NCI-H510A treated with DMSO at 0.1 percent for 48 hours (cell line): ENCODE measurements around the gene KCND1.

Source experiments
- DNase-seq: peaks from one replicate; lab custom pipeline; 2025; lab: John Stamatoyannopoulos, UW

KCND1 gene

GRCh38 chrX:48974574-48974973 is 2.9 kb upstream of the KCND1 start:
- DNase-seq = no peak

- DNase-seq = no peak
Measured at GRCh38 chrX:48974033-48974432, 2.4 kb upstream of the KCND1 start.

DNA sequence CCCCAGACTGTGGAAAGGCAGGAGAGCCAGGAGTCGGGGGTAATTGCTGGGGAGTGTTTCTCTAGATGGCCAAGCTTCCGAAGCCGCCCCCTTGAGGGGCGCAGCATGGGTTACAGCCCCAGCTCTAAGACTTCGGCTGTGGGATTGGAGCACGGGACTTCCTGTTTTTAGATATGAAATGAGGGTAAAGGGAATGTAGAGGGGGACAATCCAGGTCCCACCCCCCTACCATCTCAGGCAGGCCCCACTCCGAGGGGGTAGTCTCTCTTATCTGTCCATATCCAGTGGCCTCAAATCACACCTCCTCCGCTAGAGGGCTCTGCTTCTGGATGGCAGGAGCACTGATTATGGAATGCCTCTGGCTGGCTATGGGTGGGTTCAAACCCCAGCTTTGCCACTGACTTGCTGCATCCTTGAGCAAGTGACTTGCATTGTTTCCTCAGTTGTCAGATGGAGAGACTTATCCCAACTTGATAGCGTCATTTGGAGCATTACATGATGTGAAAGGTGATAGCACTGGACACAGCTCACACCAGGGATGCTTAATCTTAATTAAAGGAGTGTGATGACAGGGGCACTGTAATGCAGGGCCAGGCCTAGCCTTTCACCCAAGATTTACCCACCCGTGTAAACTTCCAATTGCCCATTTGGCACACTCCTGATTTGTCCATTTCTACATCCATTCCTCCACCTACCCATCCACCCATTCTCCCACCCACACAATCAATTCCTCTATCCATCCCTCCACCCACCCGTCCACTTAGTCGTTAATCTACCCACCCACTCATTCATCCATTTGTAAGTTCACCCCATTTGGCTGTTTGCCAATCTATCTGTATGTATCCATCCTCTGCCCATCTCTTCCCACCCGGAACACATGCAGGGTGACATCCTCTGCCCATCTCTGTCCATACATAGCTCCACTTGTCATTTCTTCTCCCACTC is 848 bp upstream of the KCND1 start:
- DNase-seq = peak; percentile 2

DNA sequence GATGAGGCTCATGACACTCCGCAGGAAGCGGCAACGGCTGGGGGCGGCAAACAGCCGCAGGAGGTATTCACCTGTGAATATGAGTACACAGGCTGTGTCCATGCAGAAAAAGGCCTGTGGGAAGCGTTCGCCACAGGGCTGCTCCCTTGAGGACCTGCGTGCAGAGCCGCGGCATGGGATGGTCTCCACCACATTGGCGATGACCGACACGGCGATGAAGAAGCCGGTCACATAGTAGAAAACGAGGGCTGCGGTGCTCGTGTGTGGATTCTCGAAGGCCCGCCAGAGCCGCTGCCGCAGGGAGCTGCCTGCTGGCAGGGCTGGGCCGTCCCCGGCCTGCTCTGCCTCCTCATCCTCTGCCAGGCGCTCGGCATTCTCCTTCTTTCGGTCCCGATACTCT is 2.2 kb downstream of the KCND1 start:
- no peak for DNase-seq

- no peak for DNase-seq
Measured at GRCh38 chrX:48968377-48968776, 3.3 kb downstream of the KCND1 start.

DNA sequence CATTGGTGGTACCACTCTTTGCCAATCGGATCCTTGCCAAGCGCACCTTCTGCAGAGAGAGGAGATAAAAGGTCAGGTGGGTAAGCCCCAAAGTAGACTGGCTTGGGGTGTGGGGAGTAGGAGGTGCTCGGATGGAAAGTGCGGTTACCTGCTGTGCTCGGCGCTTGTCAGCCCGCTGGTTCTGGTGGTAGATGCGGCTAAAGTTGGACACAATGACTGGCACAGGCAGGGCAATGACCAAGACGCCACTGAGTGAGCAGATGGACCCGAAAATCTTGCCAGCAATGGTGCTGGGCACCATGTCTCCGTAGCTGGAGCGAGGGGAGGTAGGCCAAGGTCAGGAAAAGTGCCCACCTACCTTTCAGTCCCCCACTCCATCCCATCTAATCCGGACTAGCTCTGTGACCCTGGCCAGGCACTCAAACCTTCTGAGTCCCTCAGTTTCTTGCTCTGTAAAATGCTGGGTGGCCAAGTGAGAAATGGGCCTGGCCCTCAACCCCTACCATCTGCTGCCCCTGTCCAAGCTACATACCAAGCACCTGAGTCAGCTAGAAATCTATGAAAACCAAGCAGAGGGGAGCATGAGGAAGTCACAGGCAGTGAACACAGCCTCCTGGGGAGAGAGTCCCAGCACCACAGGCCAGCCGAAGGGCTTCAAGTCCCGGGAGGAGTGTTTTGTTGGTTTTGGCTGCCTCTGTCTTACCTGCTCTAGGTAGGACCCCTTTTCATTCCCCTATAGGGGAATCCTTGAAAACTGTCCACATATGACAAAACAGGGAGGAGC is 4.7 kb downstream of the KCND1 start:
- DNase-seq = no peak

GRCh38 chrX:48965959-48966358 is 5.7 kb downstream of the KCND1 start:
- DNase-seq = no peak

GRCh38 chrX:48961585-48962091 is 10.0 kb downstream of the KCND1 start:
- DNase-seq = no peak

GRCh38 chrX:48960291-48960690 is 11.4 kb downstream of the KCND1 start:
- DNase-seq = no peak

DNA sequence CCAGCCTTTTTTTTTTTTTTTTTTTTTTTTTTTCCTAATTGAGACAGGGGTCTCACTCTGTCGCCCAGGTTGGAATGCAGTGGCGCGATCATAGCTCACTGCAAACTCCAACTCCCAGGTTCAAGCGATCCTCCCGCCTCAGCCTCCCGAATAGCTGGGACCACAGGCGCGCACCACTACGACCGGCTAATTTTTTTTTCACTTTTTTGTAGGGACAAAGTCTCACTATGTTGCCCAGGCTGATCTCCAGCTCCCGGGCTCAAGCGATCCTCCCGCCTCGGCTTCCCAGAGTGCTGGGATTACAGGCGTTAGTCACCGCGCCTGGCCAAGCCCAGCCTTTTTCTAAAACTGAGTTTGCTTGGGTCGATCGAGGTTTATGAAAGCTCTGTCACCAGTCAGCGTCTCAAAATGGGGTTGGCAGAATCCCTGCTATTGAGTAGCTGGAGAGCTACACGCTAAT is 13.0 kb downstream of the KCND1 start:
- peak; percentile 40 for DNase-seq

DNA sequence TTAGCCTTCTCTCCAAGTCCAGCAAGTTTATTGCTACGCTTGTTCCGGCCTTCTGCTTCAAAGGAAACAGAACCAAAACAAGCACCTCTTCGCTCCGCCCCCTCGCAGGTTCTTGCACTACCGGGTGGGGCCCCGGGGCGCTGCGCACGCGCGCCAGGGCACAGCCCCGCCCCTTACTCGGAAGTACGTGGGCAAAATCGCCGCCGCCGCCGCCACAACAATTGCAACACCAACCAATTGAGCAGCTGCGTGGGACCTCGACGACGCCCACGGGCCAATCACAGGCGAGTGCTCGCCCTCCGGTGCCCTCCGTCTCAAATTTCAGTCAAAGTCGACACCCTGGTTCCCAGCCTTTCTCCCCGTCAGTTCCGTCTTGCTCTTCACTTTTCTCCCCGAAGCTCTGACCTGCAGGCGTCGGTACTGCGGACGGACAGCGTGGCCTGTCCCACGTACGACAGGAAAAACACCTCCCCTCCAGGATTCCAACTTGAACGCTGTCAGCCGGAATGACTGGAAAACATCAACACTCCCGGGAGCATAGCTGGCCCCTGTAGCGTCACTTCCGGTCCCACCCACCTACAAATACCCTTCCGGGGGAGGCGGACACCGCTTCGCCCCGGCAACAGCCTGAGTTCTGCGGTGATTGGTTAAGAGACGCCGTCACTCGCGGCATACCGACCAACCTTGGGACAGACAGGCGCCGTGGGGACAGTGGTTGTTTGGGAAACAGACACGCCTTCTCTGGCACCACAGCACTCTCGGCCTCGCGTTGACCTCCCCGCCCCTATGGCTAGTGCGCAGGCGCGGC is 13.6 kb downstream of the KCND1 start:
- DNase-seq = peak; percentile 84

DNA sequence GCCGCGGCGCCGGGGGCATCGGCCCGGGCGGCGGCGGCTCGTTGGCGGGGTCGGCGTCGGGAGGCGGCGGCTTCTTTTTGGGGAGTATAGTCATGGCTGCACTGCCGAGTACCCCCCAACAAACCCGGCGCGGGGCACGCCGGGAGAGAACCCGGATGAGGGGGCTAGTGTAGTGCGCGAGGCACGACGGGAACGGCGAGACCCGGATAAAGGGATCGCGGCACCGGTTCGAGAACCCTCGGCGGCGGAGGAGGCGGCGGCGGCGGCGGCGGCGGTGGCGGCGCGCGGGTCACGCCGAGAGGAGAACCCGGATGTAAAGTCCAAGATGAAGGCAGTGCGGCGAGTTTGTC is 14.2 kb downstream of the KCND1 start, which contains the start of gene OTUD5:
TSS of gene OTUD5 (minus strand) at position 131 of the 350 bp plus-strand sequence. CDS start at position 94, 37 bp downstream.
- no peak for DNase-seq

DNA sequence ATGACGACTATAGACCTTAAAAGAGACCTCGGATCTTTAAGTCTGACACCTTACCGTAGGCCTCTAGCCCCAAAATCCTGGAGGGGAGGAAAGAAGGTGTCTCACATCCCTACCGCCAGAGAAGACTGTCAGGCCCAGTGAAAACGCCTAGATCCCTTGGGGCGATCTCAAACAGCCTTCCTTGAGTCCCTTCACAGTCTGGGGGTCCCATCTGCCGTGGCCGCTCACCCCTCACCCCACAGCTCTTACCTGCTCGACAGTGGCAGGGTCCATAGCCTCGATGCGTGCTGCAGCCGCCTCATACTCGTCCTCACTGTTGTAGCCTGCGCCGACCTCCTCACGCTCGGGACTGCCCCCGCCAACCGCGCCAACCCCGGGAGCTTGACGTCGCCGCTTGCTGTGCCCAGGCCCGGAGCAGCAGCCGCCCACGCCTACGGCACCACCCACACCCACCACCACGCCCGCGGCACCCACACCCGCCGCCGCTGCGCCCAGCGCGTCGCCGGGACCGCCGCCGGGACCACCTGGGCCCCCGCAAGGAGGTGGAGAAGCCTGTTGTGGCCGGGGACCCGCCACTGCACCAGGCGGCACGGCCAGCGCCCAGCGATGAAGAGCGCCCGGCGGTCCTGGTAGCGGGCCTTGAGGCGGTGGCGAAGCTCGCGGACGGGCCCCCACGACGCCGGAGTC is 14.8 kb downstream of the KCND1 start:
- DNase-seq = no peak

DNA sequence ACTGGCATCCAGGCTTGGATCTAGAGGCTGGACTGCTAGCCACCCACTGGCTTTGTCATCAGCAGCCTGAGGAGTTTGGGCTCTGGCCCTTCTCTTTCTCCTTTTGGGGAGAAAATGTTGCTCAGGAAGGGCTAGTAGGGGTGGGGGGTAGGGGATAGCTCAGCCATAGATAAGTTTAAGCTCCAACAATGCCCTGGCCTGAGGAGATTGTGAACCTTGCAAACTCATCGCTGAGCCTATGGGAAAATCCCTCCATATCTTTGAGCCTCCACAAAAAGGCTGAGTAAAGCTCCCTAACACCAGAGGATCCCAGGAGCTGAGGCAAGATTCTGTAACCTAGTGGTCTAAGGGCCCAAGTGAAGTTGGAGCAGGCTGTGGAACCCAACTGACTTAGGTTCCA is 23.1 kb downstream of the KCND1 start:
- DNase-seq = no peak

DNA sequence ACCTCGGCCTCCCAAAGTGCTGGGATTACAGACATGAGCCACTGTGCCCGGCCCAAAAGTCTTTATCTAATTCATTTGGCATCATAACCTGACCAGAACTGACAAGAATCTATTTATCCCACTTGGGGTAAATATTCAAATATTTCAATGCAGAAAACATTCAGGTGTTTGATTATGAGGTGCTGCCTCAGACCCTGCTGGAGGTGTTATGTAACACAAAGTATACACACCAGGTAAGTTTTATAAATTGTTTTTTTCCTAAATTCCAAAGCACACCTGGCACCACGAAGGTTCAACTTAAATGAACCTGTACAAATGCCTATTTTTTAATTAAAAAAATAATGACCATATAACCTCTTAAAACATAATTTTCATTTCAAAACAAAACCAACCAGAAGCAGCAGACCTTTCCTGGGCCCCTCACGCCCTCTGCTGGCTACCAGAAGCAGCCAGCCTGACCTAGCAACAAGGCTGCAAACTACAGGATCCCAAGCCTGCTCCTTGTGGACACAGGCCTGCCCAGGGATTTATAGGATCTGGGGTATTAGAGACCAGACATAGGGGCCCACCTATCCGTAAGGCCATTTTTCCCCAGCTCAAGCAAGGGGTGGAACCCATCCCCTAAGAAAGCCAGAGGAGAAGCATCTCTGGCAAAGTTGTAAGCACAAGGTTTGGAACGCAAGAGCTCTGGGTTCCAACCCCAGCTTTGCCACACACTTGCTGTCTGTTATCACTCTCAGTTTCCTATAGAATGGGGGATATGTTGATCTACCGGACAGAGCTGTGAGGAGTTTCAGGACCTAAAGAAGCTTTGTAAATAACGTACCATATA is 25.9 kb downstream of the KCND1 start:
- peak; percentile 3 for DNase-seq

DNA sequence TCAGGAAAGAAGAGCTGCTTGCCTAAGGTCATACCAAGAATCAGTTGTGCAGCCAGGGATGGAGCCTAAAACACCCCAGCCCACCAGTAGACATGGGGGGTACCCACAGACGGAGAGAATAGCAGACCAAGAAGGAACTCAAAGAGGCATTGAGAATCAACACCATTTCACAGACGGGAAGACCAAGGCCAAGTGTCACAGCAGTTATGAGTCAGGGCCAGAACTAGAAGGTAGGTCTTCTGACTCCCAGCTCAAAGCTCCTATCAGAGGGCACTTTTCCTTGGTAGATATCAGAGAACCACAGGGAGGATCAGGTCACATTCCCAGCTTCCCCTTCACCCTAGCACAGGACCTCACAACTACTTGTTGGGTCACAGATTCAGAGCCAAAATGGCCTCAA is 28.7 kb downstream of the KCND1 start:
- DNase-seq = no peak

GRCh38 chrX:48940404-48940955 is 31.2 kb downstream of the KCND1 start:
- no peak for DNase-seq

DNA sequence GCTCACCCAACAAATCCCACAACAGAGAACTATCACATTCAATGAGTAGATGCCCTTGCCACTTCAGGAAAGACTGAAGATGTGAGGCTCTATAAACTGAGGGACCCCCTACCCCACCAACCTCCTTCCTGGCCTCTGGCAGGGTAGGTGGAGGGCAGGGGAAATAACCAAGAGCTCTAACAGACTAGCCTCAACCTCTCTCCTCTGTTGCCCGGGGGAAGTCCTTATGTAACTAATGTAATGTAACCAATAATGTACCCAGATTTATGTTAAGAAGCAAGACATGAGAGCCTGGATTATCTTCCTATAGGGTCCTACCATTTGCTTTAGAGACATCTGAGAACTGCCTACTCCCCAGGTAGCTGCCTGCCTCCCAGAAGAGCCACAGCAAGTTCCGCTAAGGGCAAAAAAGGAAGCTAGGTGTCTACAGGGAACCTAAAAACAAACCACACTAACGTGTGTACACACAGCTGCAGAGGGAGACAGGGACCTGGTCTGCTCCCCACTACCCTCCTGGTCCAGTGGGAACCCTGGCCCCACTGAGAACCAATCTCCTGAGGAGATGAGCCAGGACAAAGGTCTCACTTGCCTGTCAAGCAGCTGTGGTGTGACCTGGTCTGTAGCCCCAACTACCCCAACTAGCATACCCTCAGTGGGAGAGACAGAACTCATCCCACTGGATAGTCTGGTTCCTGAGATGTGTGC is 32.0 kb downstream of the KCND1 start:
- DNase-seq = no peak

- no peak for DNase-seq
Measured at GRCh38 chrX:48938721-48939425, 32.8 kb downstream of the KCND1 start.
